Fibroblast of skin of right biceps (primary cell): ENCODE data around the gene FZD8.

ENCODE experiments used
- DNase-seq: peaks from one replicate; pipeline ENCODE4 v3.0.0-alpha.2; 2013

FZD8 gene

GRCh38 chr10:35600193-35600592 lies 41.9 kb downstream of the FZD8 start:
- no peak for DNase-seq

GRCh38 chr10:35598379-35598778 lies 43.7 kb downstream of the FZD8 start:
- peak; percentile 7 for DNase-seq

GRCh38 chr10:35595106-35595505 lies 47.0 kb downstream of the FZD8 start:
- no peak for DNase-seq

GRCh38 chr10:35594115-35595079 lies 47.7 kb downstream of the FZD8 start:
- DNase-seq = no peak

GRCh38 chr10:35592441-35592840 lies 49.7 kb downstream of the FZD8 start:
- no peak for DNase-seq

- no peak for DNase-seq
Observed at GRCh38 chr10:35588836-35589235, 53.3 kb downstream of the FZD8 start.
